HG03066 (cell line): ENCODE measurements around the gene PEAK1.

Experiments
- ATAC-seq: cut with Tn5 transposase; IDR thresholded peaks from one replicate; pipeline ENCODE4 v1.9.1; 2021; ENCODE audit warnings: low read depth; ENCODE audit not compliant: unreplicated experiment

PEAK1 gene

DNA sequence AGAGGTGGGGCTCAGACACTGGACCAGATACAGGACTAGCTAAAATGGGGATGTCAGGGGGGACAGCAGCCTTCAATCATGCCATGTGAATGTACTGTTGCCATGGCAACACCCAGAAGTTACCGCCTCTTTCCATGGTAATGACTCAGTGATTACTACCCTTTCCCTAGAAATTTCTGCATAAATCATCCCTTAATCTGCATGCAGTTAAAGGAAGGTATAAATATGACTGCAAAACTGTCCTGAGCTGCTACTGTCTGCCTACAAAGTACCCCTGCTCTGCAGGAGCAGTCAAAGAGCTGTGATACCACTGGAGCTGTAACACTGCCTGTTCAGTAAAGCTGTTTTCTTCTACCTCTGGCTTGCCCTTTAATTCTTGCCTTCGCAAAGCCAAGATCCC, 168.2 kb downstream of the PEAK1 start:
- ATAC-seq = no peak

DNA sequence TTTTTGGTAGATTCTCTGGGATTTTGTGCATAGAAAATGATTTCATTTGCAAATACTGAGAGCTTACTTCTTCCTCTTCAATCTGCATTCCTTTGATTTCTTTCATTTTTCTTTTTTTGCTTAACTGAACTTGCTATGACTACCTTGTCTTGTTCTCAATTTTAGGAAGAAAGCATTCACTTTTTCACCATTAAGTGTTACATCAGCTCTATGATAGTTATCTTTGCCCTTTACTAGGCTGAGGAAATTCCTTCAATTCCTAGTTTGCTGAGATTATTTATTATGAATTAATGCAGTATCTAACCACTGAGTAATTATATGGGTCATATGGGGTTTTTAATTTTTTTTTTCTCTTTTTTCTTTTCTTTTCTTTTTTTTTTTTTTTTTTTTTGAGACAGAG, 172.8 kb downstream of the PEAK1 start:
- no peak for ATAC-seq

- no peak for ATAC-seq
Observed at GRCh38 chr15:77243716-77244401, 176.0 kb downstream of the PEAK1 start.

GRCh38 chr15:77243135-77243534, 176.8 kb downstream of the PEAK1 start:
- ATAC-seq = no peak

GRCh38 chr15:77239882-77240608, 179.9 kb downstream of the PEAK1 start:
- ATAC-seq = no peak

GRCh38 chr15:77235566-77235965, 184.3 kb downstream of the PEAK1 start:
- ATAC-seq = no peak

GRCh38 chr15:77228828-77229227, 191.1 kb downstream of the PEAK1 start:
- no peak for ATAC-seq

- no peak for ATAC-seq
Observed at GRCh38 chr15:77226652-77227051, 193.3 kb downstream of the PEAK1 start.

DNA sequence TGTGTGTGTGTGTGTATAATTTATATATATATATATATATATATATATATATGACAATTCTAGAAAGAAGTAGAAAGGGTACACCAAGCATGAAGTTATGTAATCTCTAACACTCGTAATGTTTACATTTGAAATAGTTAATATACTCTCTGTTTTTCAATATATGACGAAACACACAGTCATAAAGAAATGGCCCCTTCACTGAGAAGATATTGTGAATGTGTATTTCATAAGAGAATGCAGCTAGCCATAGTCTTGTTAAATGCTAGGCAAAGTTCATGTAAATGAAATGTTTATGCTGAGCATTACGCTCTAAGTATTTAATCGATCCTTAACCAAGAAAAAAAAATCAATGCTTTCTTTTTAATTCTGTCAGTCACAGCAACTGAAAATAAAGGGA, 194.3 kb downstream of the PEAK1 start:
- ATAC-seq = no peak

DNA sequence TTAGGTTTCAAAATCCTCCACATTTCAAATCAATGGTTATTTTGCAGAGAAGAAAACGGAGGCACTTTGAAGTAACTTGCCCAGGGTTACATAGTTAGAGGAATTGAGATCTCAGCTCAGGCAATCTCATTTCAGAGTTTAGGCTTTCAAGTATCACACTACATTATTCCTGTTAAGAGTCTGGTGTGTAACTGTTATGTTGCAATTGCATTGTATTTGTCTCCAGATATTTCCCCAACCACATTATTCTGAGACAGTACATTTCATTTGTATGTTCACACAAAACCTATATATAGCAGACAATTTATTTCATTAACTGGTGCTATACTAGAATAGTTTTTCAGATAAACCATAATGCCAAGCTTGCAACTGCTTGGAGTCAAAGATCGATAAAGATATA, 194.8 kb downstream of the PEAK1 start:
- no peak for ATAC-seq

- ATAC-seq = no peak
Observed at GRCh38 chr15:77224352-77224751, 195.6 kb downstream of the PEAK1 start.

DNA sequence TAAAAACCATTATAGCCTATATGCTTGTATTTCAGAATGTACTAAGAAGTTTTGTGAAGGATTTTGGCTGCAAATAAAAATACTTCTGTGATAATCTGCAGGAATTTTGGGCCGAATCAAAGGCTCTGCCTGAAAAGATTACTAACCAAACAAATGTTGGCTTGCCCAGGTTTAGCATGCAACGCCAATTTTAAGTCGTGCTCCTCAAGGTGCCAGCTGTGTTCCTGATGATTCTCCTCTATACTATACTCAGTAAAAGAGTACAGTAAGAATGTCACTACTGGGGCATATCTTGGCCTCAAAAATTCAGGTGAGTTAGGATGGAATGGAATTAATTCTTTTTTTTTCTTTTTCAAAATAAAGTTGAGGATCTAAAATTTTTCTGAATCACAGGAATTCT, 198.2 kb downstream of the PEAK1 start:
- ATAC-seq = no peak

DNA sequence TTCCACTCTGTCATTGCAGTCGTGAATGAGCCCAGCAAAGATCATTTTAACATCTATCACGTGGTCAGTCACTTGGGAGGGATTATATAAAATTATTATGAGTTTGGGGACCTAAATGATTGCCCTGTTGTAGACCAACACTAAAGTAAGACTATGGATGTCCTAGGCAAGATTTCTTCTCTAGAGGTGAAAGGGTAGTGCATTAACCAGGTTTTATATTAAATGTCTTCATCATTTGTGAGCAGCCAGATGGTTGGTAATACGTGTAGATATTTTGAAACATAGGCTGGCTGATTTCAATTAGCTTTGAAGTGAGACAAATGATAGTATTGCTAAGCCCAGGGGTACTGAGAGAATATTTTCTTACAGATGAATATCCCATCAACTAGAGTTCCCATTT, 198.7 kb downstream of the PEAK1 start:
- ATAC-seq = no peak

DNA sequence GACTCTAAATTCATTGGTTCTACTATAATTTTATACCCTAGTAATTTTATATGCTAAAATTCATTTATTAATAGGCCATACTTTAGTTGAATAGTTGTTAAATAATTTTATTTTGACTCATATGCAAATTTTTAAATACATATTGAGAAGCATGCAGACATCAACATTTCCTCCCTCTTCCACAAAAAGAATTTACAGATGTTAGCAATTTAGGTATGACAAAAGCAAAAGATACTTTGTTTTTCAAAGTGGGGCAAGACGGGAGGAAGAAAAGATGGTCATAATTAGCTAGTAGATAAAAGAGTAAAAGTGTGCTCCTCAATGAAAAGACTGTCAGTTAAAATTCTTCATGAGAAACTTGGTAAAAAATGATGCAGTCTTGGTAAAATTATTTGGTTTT, 200.1 kb downstream of the PEAK1 start:
- ATAC-seq = no peak

- no peak for ATAC-seq
Observed at GRCh38 chr15:77209221-77209620, 210.7 kb downstream of the PEAK1 start.

DNA sequence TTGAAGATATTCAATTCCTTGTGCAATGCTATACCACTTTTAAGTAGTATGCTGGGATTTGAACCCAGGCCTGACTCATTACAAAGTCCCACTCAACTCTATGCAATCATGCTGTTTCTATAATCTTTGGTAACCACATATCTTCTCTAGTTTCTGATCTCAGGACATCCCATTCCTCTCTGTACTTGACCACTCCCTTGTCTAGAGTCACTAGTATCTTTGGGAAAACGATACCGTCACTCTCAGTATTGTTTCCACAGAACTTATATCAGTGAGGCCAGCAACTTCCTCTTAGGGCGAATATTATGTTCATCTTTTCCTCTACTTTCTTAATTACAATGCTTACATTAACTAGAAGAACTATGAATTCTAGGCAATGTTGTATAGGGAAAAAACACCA, 211.7 kb downstream of the PEAK1 start:
- ATAC-seq = no peak

DNA sequence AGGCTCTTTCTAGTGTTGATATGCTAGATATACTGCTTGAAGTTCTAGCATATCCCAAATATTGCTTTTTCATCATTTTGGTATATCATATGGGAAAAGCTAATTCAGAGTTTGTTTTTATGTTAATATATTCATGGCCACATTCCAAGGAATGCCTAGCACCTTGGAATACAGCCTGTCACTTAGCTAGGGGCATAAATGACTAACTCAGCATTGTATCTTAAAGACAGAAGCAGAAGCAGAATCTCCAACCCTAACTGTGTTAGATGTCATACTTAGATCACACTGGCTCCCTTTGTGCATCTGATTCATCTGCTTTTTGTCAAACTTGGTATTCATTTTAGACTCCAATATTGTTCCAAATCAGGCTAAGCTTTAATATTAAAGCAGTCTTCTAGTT, 218.2 kb downstream of the PEAK1 start:
- ATAC-seq = no peak

- ATAC-seq = no peak
Observed at GRCh38 chr15:77196381-77196780, 223.5 kb downstream of the PEAK1 start.

DNA sequence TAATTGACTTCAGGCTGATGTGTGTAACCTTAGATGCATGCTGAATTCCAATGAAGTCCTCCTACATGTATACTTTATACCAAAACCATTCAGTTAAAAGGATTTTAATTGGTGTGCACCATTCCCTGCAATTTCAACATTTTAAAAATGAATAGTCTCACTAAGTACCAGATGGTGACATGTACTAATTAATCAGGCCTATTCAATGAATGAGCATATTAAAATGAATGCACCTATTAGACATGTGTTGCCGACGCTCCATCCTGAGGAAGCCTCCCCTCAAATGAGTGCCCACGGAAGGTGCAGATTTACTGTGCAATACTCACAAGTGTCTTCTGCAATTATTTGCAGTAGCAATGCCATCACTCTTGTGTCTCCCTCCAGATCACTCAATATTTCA, 224.3 kb downstream of the PEAK1 start:
- ATAC-seq = no peak

DNA sequence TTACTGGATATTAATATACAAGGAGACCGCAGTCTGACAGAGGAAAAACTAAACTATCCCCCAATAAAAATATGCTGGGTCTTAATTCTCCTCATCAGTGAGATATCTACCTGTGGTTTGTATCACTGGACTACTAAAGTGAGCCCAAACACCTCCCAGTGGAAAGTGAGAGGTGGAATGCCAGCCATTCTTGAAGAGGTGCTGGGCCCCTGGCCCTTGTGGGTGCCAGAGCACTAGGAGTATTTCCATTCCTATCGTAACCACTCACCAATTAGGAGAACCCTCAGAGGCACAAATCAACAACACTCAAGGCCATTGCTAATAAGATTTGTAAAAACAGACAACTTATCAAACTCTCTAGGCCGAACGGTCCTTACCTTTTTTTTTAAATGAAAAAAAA, 227.5 kb downstream of the PEAK1 start:
- no peak for ATAC-seq

DNA sequence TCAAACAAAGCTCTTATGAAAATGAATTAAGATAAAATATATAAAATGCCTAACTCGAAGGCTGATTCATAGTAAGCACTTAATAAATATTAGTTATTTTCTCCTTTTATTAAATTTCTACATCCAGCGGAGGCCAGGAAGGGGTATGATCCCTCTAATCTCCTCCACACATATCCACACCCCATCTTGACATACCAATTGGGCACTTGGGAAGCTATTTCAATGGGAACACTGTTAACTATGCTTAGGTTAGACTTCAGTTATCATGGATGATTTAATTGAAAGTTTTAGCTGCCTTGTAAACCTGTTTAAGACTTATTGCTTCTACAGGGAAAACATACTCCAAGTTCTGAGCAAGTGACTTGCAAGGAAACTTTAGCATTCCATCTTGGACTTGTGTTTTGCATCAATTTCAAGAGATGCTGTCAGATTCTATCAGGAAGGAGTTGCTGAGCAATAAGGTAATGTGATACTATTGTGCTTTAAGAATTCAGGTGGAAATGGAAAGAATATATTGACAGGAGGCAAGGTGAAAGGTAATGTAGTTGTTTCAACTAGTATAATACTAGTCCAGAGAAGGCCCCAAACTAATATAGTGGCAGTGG, 228.6 kb downstream of the PEAK1 start:
- ATAC-seq = no peak
